ENCODE measurements around the gene SIL1.
"Not testable (repeated sequence)": the region's sequence is repeated elsewhere in the genome, so short reads cannot be mapped to it uniquely, and the experiment has no call there.

SIL1 gene

GRCh38 chr5:139138809-139139208, 59.4 kb downstream of the SIL1 start:
- no peak for DNase-seq

DNA sequence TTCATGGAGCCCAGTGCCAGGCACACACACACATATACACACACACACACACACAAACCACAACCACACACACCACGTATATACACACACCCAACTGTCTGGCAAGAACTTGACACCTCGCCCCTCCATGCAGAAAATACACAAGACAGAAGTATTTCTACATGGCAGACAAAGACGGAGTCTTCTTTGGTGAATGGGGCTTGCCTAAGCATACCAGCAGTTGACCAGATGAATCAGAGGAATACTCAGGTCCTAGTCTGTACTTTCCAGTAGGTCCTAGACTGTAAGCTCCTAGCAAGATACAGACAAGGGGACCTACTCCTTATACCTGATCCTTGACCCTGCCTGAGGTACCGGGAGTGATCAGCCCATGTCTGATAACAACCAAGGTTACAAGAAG, 60.1 kb downstream of the SIL1 start:
- DNase-seq: no peak

GRCh38 chr5:139137697-139138096, 60.5 kb downstream of the SIL1 start:
- DNase-seq: no peak

- DNase-seq: no peak
Measured at GRCh38 chr5:139134906-139135305, 63.3 kb downstream of the SIL1 start.

GRCh38 chr5:139133282-139133681, 64.9 kb downstream of the SIL1 start:
- no peak for DNase-seq

DNA sequence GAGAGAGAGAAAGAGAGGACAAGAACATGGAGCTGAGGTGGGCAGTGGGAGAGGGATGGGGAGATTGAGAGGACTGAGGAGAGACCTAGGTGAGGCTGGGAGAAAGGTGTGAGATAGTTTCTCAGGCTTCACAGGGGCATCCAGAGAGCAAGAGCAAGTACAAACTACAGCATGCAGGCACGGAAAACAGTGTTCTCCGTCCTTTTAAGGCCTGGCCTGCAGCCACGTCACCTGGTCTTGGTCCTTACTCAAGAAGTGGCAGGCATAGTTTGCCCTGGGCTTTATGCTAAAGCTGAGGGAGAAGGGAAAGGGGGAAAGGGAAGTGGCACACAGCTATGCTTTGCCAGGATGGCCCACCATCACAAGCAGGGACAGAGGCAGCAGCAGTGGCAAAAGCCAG, 65.7 kb downstream of the SIL1 start:
- DNase-seq: no peak

DNA sequence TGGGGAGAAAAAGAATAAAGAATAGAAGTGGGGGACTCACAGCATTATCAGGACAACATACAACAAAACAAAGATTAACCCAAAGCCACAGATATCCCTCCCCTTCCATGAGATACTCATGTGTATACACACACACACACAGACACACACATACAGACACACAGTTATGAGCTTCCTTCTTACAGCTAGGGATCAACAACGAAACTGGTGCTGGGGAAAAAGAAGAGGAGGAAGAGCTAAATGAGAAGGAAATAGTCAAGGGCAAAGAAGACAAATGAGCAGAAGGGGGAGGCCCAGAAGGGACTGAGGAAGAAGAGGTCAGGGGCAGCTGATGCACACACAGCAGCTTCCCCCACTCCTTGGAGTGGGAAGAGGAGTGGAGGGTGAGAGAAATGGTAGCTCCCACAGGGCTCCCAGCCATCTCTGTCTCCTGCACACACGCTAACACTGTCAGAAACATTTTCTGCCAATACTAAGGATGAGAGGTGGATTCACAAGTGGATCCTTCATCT, 66.2 kb downstream of the SIL1 start:
- DNase-seq: no peak

- DNase-seq: no peak
Measured at GRCh38 chr5:139131465-139131864, 66.7 kb downstream of the SIL1 start.

DNA sequence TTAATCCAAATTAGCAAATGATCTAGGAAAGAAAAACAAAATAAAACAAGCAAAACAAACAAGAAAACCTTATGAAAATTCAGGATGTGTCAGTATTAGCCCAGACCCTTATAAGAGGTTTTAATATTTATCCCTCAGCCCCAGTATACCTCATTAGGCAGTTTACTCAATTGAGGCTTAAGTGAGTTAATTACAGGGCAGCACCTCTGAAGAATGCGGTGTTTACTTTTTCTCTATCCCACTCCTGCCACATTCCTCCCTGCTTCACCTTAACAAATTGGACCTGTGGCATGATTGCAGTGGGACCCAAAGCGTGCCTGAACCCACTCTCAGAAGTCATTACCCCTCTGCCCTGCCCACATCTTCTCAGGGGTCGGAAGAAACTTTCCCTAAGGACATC, 67.1 kb downstream of the SIL1 start:
- no peak for DNase-seq

GRCh38 chr5:139130214-139130613, 68.0 kb downstream of the SIL1 start:
- no peak for DNase-seq

GRCh38 chr5:139126711-139127111, 71.5 kb downstream of the SIL1 start:
- no peak for DNase-seq

DNA sequence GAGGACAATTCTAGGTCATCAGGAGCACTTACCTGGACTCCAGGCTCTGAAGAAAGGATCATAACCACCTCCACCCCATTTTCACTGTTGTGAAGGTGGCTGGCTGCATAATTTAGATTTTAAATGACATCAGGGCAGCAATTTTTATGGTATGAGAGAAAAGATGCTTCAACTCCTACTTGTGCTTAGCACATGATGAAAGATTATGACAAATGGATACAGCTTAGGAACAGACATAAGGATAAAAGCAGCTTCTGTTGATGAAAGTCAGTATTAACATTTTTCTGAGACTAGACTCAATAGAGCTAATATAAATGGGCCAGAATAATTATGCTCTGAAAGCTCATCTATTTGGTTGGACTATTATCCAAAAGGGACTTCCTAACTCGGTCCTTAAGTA, 72.2 kb downstream of the SIL1 start:
- no peak for DNase-seq

DNA sequence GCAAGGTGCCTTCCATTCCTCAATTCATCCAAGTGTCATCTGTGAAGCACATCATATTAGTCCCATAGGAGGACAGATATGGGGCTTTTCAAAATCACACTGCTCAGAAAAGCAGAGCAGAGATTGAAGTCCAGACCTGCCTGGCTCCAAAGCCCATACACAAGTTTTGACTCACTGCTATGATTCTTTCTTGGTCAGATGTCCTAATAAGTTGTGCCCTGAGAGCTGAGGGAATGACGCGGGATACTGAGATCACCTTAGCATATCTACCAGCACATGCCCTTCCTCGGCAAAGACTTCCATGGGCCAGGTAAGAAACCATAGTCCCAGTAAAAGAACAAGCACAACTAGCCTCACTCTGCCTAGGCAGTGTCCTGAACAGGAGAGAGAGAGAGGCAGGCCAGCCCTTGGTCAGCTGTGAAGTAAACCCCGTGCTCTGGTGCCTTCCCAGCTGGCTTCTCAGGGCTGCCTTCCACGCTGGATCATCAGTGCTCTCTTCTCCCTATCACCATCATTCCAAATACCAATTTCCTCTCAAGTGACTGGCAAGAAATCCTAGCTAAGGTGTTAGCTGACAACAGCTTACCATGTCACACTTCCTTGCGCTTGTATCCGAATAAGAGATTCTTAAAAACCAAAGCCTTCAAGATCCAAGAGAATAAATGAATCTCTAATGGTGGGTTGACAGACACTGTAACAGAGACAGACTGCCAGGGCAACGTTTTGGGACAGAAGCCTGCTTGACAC, 73.2 kb downstream of the SIL1 start:
- no peak for DNase-seq

GRCh38 chr5:139121120-139121519, 77.0 kb downstream of the SIL1 start:
- no peak for DNase-seq

- DNase-seq: no peak
Measured at GRCh38 chr5:139120521-139120920, 77.6 kb downstream of the SIL1 start.

- DNase-seq: no peak
Measured at GRCh38 chr5:139118804-139119203, 79.4 kb downstream of the SIL1 start.

- no peak for DNase-seq
Measured at GRCh38 chr5:139117342-139117884, 80.8 kb downstream of the SIL1 start.

DNA sequence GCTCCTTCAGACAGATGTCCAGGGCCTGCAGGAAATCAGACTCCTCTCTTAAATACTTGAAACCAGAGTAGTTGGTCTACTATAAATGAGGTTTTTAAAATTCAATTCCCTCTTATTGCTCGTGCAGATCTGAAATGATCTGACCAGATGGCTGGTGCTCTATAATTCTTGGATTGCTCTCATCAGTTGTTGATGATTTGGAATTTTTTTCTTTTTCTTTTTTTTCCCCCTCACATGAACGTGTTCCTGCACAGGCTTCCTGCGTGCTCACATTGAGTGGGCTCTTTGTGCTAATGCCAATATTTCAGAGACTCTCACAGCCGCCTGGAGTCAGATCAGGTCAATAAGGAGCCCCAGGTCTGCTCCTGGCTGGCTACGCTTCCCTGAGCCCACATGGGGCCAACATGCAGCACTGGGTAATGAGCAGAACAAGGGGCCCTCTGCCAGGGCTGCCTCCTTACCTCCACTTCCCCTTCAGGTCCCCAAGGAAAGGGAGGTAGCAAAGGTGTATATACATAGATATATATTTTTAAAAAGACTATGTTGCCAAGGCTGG, 82.0 kb downstream of the SIL1 start:
- DNase-seq: no peak

DNA sequence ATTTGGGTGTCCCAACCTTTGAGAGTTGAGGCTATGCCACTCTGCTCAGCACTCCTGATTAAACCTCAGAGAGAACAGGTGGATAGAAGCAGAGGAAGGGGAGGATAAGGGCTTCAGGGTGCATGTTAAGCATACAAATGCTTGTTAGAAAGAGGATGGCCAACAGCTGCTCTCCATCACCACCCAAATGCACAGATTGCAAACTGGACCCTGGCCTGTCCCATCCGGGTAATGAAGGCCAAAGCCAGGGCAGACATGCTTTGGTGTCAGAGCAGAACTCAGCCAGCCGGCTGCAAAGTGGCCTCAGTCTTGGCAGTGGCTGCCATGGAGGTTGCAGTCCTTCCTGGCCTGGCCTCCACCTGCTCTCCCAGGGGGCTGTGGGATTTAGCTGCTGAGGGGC, 84.3 kb downstream of the SIL1 start:
- DNase-seq: no peak

DNA sequence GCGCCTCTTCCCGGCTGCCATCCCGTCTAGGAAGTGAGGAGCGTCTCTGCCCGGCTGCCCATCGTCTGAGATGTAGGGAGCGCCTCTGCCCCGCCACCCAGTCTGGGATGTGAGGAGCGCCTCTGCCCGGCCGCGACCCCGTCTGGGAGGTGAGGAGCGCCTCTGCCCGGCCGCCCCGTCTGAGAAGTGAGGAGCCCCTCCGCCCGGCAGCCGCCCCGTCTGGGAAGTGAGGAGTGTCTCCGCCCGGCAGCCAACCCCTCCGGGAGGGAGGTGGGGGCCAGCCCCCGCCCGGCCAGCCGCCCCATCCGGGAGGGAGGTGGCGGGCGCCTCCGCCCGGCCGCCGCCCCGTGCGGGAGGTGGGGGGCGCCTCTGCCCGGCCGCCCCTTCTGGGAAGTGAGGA, 85.8 kb downstream of the SIL1 start:
- DNase-seq: not testable (repeated sequence)

DNA sequence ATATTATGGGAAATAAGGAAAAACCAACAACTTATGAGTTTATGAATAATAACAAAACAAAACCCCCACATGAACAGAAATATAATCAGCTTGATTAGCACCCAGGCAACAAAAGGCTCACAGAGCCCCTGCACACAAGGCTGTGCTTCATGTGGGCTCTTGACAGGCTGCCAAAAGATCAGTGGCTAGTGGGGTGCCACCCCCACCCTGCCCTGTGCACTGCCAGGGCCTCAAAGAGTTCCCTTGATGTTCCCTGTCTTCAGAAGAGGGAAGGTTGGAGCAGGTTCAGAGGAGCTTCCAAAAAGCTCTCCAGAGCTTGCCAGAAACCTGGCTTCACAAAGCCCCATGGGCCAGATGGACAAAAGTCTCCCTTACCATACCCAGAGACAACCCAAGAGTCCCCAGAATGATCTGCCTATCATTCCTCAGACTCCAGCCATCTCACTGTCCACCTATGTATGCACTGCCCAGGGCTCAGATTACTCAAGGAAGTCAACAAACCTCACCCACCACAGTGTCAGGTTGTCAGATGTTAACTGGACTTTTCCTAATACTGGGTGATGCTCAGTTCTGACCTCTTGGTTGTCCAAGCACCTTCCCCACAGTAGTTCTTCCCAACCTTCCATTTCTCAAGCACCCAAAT, 87.5 kb downstream of the SIL1 start:
- DNase-seq: no peak

DNA sequence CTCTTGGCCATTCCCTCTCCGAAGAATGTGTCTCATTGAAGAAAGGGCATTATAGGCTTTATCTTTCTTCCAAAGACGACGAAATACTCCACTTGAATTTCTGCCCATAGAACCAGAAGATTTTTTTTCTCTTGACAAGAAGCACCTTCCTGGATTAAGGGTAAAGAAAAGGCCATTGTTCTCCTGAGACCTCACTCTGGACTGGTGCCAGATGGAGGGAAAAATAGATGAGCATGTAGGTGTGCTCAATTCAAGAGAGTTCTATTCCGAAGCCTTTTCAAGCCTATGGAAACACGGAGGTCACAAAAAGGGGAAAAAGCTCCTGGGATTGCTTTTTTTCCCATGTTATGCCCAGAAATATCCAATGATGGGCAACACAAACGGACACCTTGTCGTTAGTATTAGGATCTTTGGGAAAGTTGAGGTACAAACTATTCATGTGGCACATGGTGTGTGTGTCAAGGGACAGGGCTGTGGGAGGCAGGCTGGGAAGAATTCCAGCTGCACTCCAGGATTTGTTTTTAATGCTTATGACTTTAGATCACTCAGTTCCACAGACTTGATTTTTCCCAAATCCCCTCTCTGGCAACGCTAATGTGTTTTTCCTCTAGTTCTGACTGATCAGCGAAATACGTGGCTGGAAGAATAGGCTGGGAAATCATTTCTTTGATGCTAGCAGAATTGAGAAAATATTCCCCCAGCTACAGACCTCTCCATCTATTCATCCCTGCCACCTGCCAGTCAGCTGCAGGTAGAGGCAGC, 89.9 kb downstream of the SIL1 start:
- no peak for DNase-seq

GRCh38 chr5:139105621-139106071, 92.5 kb downstream of the SIL1 start:
- no peak for DNase-seq
